SK-N-SH (cell line): ENCODE results near the gene SLC34A3. TPM values are rescaled to one million over a fixed set of nuclear protein-coding genes. Genes with fewer than 3 reads are reported as not detected.

ENCODE experiments used
- CTCF ChIA-PET: fragments of 300-600, 350-600 bp; formaldehyde crosslinking; extraction: SDS; loops from one replicate; lab custom pipeline; 2021; lab: Yijun Ruan, JAX
- POLR2A ChIA-PET: fragments of 350-600 bp; sonication (Branson Sonifier 250); formaldehyde crosslinking; extraction: SDS; loops from one replicate; lab custom pipeline; 2020; ENCODE audit warnings: antibody characterized with exemption, inconsistent platforms; lab: Yijun Ruan, JAX
- DNase-seq: peaks from one replicate; pipeline ENCODE4 v3.0.0; 2012
- H2AFZ ChIP-seq: fragments of 200-600 bp; sonication (generic); 2 replicates; pipeline ENCODE4 v1.8.1; 2016; ENCODE audit warnings: antibody characterized with exemption, mild to moderate bottlenecking, low read depth
- H3F3A ChIP-seq: fragments of 200-600 bp; sonication (generic); replicated peaks from 2 replicates; pipeline ENCODE3; 2016; ENCODE audit warnings: antibody characterized with exemption, mild to moderate bottlenecking; ENCODE audit not compliant: insufficient read depth
- H3K27ac ChIP-seq, 2 experiments: fragments of 200-500 bp in 1 of 2; fragments of 200-600 bp in 1 of 2; sonication (Bioruptor generic) in 1 of 2; sonication (generic), shearing (Covaris generic) in 1 of 2; 2 replicates each; pipeline versions ENCODE4 v1.5.1 to v1.6.1; 2014 to 2016; ENCODE audit warnings: low read depth in 2 of 2, inconsistent platforms in 1 of 2, low read length in 1 of 2, mild to moderate bottlenecking in 1 of 2, mixed read lengths in 1 of 2
- H3K27me3 ChIP-seq: fragments of 200-600 bp; sonication (generic), shearing (Covaris generic); 2 replicates; pipeline ENCODE4 v1.6.1; 2016; ENCODE audit warnings: mixed run types; ENCODE audit not compliant: insufficient read depth
- H3K36me3 ChIP-seq, 2 experiments: fragments of 200-500 bp in 1 of 2; fragments of 200-600 bp in 1 of 2; sonication (Bioruptor generic) in 1 of 2; sonication (generic) in 1 of 2; replicated peaks in 1 of 2; 2 replicates each; pipeline versions ENCODE3 to v1.5.1; 2014 to 2016; ENCODE audit warnings: low read length in 1 of 2, mild to moderate bottlenecking in 1 of 2; ENCODE audit not compliant: insufficient read depth in 2 of 2, control insufficient read depth in 1 of 2
- H3K4me1 ChIP-seq, 2 experiments: fragments of 200-500 bp in 1 of 2; fragments of 200-600 bp in 1 of 2; sonication (Bioruptor generic) in 1 of 2; sonication (generic), shearing (Covaris generic) in 1 of 2; 2 replicates each; pipeline versions ENCODE4 v1.5.1 to v1.6.1; 2014 to 2016; ENCODE audit warnings: low read depth in 1 of 2, low read length in 1 of 2, mixed run types in 1 of 2; ENCODE audit not compliant: insufficient read depth in 2 of 2, control insufficient read depth in 1 of 2
- H3K4me2 ChIP-seq: fragments of 200-600 bp; sonication (generic), shearing (Covaris generic); 2 replicates; pipeline ENCODE4 v1.6.1; 2017; ENCODE audit warnings: mixed run types
- H3K4me3 ChIP-seq, 2 experiments: fragments of 200-500 bp in 1 of 2; fragments of 200-600 bp in 1 of 2; sonication (Bioruptor generic) in 1 of 2; sonication (generic), shearing (Covaris generic) in 1 of 2; 2 replicates each; pipeline versions ENCODE4 v1.5.1 to v1.8.1; 2014 to 2016; ENCODE audit warnings: low read depth in 2 of 2, inconsistent platforms in 1 of 2, low read length in 1 of 2, mild to moderate bottlenecking in 1 of 2, mixed read lengths in 1 of 2, moderate library complexity in 1 of 2
- H3K79me2 ChIP-seq: fragments of 200-600 bp; sonication (generic); 2 replicates; pipeline ENCODE4 v1.8.1; 2017; ENCODE audit warnings: mild to moderate bottlenecking; ENCODE audit not compliant: insufficient read depth
- H3K9ac ChIP-seq: fragments of 200-600 bp; sonication (generic); 2 replicates; pipeline ENCODE4 v1.6.1; 2017; ENCODE audit warnings: mixed run types
- H3K9me2 ChIP-seq: fragments of 200-600 bp; sonication (generic); 2 replicates; pipeline ENCODE4 v1.6.1; 2017; ENCODE audit warnings: mixed run types
- H3K9me3 ChIP-seq: fragments of 200-600 bp; sonication (generic); 2 replicates; pipeline ENCODE4 v1.6.1; 2017; ENCODE audit warnings: mixed run types, mild to moderate bottlenecking, moderate library complexity
- H4K20me1 ChIP-seq: fragments of 200-600 bp; sonication (generic); 2 replicates; pipeline ENCODE4 v1.6.1; 2017; ENCODE audit warnings: mild to moderate bottlenecking, mixed run types; ENCODE audit not compliant: insufficient read depth
- ELF1 ChIP-seq: IDR thresholded peaks from 2 replicates; pipeline ENCODE4 v1.4.0; 2012
- EP300 ChIP-seq, 2 experiments: IDR thresholded peaks; 2 replicates each; pipeline versions ENCODE4 v1.4.0 to v1.6.1; 2012; ENCODE audit warnings: borderline replicate concordance in 1 of 2, low read depth in 1 of 2, low read length in 1 of 2
- EZH2phosphoT487 ChIP-seq: fragments of 200-600 bp; sonication (generic); IDR thresholded peaks from 2 replicates; pipeline ENCODE4 v1.6.1; 2017; ENCODE audit warnings: low read depth, mixed run types, mild to moderate bottlenecking, antibody characterized with exemption, moderate library complexity, borderline replicate concordance
- FOXJ3 ChIP-seq: sonication (generic); formaldehyde crosslinking; IDR thresholded peaks from 2 replicates; pipeline ENCODE4 v1.5.1; 2020; ENCODE audit warnings: mild to moderate bottlenecking, missing genetic modification reagents
- GABPA ChIP-seq: IDR thresholded peaks from 2 replicates; pipeline ENCODE4 v1.4.0; 2012; ENCODE audit warnings: low read depth, mild to moderate bottlenecking
- GATA2 ChIP-seq: sonication (generic); formaldehyde crosslinking; IDR thresholded peaks from 2 replicates; pipeline ENCODE4 v1.5.0; 2020; ENCODE audit warnings: mild to moderate bottlenecking, missing genetic modification reagents
- MEF2A ChIP-seq: IDR thresholded peaks from 2 replicates; pipeline ENCODE4 v1.4.0; 2012; ENCODE audit warnings: low read depth, borderline replicate concordance
- MXI1 ChIP-seq: IDR thresholded peaks from 2 replicates; pipeline ENCODE4 v1.6.1; 2012; ENCODE audit warnings: mild to moderate bottlenecking, low read depth, low read length, improper control_type of control experiment
- NFIC ChIP-seq: IDR thresholded peaks from 2 replicates; pipeline ENCODE4 v1.4.0; 2012; ENCODE audit warnings: borderline replicate concordance
- RAD21 ChIP-seq: IDR thresholded peaks from 2 replicates; pipeline ENCODE4 v1.6.1; 2012; ENCODE audit warnings: mild to moderate bottlenecking, low read length
- RFX5 ChIP-seq: IDR thresholded peaks from 2 replicates; pipeline ENCODE4 v1.6.1; 2012; ENCODE audit warnings: mild to moderate bottlenecking, improper control_type of control experiment, low read length
- RXRA ChIP-seq: IDR thresholded peaks from 2 replicates; pipeline ENCODE4 v1.4.0; 2012; ENCODE audit warnings: low read depth, mild to moderate bottlenecking, borderline replicate concordance
- YY1 ChIP-seq: IDR thresholded peaks from 2 replicates; pipeline ENCODE4 v1.4.0; 2012; ENCODE audit warnings: low read depth, mild to moderate bottlenecking
- WGBS: methylation state at CpG from one replicate; pipeline ENCODE4 v1.1.6; 2017; ENCODE audit warnings: low lambda C conversion rate; 5-methylcytosine and 5-hydroxymethylcytosine counted together
- polyA plus RNA-seq, 3 experiments: library from polyadenylated mRNA; depleted of rRNA; stranded (reverse); fragments of >200 nt; gene quantifications; 2 replicates each; pipeline ENCODE4 v1.2.3, GENCODE V29; 2012
- TF ChIP-seq, protein P1 (sequence below): fragments of 150-350 bp; IDR thresholded peaks from 2 replicates; pipeline ENCODE4 v1.6.1; 2017; ENCODE audit warnings: antibody characterized with exemption, low read length, low read depth, borderline replicate concordance
- TF ChIP-seq, protein P2 (sequence below): IDR thresholded peaks from 2 replicates; pipeline ENCODE4 v1.6.1; 2012; ENCODE audit warnings: mild to moderate bottlenecking, low read depth, low read length, moderate library complexity
- TF ChIP-seq, protein P3 (sequence below): IDR thresholded peaks from 2 replicates; pipeline ENCODE4 v1.4.0; 2012; ENCODE audit warnings: low read depth, borderline replicate concordance
- TF ChIP-seq, protein P4 (sequence below): fragments of 200-600 bp; sonication (generic); IDR thresholded peaks from 2 replicates; pipeline ENCODE4 v1.6.1; 2017; ENCODE audit warnings: antibody characterized with exemption, mild to moderate bottlenecking, moderate library complexity
- TF ChIP-seq, protein P5 (sequence below): IDR thresholded peaks from 2 replicates; pipeline ENCODE4; 2012
- TF ChIP-seq, protein P6 (sequence below): IDR thresholded peaks from 2 replicates; pipeline ENCODE4 v1.4.0; 2012; ENCODE audit warnings: low read depth, borderline replicate concordance

SLC34A3 gene
- polyA plus RNA-seq, 1 of the 3 experiments (the other 2 are of a cell fraction) = not detected

DNA sequence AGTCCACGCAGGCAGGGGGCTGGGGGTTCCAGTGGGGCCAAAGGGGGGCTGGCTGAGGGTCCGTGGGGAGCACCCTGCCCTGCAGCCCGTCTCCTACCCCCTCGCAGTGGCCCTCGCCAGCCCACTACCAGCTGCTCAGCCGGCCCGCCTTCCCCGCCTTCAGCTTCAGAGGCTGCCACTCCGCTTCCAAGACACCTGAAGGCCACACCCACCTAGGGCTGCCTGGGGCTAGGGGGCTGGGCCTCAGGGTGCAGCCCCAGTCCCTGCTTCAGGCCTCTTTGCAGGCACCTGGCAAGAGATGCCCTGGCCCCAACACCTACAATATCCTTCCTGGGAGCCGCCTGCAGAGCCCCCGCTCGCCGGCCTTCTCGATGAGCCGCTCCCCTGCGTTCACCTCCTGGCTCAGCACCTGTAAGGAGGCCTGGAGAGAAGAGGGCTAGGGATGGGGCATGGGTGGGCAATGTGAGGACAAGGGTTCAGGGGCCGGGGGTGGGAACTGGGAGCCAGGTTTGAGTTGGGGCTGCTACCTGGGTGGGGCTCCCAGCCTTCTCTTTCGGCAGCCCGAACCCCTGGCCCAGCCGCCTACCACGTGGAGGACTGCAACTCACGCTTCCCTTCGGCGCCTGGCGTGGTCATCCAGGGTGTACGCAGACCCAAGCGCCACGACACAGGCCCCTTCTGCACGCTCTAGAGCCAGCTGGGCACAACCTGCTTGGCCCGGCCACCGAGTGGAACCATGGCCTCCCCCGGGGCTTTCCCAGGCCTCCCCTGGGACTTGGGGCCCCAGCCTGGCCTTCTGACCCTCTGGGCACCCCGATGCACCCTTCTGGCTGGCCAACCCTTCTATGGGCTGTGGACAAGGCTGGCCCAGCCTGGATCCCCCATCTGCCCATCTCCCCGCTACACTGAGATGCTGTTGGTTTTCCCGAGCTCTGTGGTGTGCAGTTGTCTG, 22.1 kb downstream of the SLC34A3 start:
- H3K79me2 ChIP-seq = peaks cover 25% of the 10 kb centered on the region
- TF ChIP-seq, protein P1, sequence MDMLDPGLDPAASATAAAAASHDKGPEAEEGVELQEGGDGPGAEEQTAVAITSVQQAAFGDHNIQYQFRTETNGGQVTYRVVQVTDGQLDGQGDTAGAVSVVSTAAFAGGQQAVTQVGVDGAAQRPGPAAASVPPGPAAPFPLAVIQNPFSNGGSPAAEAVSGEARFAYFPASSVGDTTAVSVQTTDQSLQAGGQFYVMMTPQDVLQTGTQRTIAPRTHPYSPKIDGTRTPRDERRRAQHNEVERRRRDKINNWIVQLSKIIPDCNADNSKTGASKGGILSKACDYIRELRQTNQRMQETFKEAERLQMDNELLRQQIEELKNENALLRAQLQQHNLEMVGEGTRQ = no peak
- TF ChIP-seq YY1 (no peak), NFIC (no peak), EP300 (IDR thresholded peaks at IDR 0.05; ENCODE audit: borderline replicate concordance in 1 of 2, low read depth in 1 of 2, low read length in 1 of 2) (no peak), EZH2phosphoT487 (no peak), GABPA (no peak), RFX5 (no peak), MXI1 (no peak), FOXJ3 (CRISPR knock-in tag) (no peak), MEF2A (no peak), RAD21 (no peak), GATA2 (CRISPR knock-in tag) (no peak), ELF1 (no peak), RXRA (no peak)
- TF ChIP-seq, protein P2, sequence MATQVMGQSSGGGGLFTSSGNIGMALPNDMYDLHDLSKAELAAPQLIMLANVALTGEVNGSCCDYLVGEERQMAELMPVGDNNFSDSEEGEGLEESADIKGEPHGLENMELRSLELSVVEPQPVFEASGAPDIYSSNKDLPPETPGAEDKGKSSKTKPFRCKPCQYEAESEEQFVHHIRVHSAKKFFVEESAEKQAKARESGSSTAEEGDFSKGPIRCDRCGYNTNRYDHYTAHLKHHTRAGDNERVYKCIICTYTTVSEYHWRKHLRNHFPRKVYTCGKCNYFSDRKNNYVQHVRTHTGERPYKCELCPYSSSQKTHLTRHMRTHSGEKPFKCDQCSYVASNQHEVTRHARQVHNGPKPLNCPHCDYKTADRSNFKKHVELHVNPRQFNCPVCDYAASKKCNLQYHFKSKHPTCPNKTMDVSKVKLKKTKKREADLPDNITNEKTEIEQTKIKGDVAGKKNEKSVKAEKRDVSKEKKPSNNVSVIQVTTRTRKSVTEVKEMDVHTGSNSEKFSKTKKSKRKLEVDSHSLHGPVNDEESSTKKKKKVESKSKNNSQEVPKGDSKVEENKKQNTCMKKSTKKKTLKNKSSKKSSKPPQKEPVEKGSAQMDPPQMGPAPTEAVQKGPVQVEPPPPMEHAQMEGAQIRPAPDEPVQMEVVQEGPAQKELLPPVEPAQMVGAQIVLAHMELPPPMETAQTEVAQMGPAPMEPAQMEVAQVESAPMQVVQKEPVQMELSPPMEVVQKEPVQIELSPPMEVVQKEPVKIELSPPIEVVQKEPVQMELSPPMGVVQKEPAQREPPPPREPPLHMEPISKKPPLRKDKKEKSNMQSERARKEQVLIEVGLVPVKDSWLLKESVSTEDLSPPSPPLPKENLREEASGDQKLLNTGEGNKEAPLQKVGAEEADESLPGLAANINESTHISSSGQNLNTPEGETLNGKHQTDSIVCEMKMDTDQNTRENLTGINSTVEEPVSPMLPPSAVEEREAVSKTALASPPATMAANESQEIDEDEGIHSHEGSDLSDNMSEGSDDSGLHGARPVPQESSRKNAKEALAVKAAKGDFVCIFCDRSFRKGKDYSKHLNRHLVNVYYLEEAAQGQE = no peak
- TF ChIP-seq, protein P3, sequence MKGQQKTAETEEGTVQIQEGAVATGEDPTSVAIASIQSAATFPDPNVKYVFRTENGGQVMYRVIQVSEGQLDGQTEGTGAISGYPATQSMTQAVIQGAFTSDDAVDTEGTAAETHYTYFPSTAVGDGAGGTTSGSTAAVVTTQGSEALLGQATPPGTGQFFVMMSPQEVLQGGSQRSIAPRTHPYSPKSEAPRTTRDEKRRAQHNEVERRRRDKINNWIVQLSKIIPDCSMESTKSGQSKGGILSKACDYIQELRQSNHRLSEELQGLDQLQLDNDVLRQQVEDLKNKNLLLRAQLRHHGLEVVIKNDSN = no peak
- TF ChIP-seq, protein P4, sequence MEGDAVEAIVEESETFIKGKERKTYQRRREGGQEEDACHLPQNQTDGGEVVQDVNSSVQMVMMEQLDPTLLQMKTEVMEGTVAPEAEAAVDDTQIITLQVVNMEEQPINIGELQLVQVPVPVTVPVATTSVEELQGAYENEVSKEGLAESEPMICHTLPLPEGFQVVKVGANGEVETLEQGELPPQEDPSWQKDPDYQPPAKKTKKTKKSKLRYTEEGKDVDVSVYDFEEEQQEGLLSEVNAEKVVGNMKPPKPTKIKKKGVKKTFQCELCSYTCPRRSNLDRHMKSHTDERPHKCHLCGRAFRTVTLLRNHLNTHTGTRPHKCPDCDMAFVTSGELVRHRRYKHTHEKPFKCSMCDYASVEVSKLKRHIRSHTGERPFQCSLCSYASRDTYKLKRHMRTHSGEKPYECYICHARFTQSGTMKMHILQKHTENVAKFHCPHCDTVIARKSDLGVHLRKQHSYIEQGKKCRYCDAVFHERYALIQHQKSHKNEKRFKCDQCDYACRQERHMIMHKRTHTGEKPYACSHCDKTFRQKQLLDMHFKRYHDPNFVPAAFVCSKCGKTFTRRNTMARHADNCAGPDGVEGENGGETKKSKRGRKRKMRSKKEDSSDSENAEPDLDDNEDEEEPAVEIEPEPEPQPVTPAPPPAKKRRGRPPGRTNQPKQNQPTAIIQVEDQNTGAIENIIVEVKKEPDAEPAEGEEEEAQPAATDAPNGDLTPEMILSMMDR = no peak
- TF ChIP-seq, protein P5, sequence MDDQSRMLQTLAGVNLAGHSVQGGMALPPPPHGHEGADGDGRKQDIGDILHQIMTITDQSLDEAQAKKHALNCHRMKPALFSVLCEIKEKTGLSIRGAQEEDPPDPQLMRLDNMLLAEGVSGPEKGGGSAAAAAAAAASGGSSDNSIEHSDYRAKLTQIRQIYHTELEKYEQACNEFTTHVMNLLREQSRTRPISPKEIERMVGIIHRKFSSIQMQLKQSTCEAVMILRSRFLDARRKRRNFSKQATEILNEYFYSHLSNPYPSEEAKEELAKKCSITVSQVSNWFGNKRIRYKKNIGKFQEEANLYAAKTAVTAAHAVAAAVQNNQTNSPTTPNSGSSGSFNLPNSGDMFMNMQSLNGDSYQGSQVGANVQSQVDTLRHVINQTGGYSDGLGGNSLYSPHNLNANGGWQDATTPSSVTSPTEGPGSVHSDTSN = no peak
- TF ChIP-seq, protein P6, sequence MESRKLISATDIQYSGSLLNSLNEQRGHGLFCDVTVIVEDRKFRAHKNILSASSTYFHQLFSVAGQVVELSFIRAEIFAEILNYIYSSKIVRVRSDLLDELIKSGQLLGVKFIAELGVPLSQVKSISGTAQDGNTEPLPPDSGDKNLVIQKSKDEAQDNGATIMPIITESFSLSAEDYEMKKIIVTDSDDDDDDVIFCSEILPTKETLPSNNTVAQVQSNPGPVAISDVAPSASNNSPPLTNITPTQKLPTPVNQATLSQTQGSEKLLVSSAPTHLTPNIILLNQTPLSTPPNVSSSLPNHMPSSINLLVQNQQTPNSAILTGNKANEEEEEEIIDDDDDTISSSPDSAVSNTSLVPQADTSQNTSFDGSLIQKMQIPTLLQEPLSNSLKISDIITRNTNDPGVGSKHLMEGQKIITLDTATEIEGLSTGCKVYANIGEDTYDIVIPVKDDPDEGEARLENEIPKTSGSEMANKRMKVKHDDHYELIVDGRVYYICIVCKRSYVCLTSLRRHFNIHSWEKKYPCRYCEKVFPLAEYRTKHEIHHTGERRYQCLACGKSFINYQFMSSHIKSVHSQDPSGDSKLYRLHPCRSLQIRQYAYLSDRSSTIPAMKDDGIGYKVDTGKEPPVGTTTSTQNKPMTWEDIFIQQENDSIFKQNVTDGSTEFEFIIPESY = no peak
- TF ChIP-seq, all 33 proteins: peak for 0
- peaks cover 0 to 7% of the 10 kb centered on the region in 2 experiments for H3K36me3 ChIP-seq
- ChIA-PET POLR2A (interaction anchor here (0.9 to 6.6 kb wide), 3 partner anchors 8 to 16 kb away, joined by 3 to 83 read pairs (median 3); partner anchors contain the start of gene TUBB4B), CTCF (interaction anchor here (0.8 to 8.2 kb wide), 6 partner anchors 12 to 326 kb away, joined by 3 to 38 read pairs (median 5); partner anchors contain the start of genes DPH7, RNF224 and TUBB4B)
- H2AFZ ChIP-seq = no peak overlapping the region
- peaks cover 12% of the 10 kb centered on the region; the same call in 1 of the 2 replicates for H4K20me1 ChIP-seq
- no peaks in the 10 kb centered on the region for H3F3A ChIP-seq
- no peaks in the 10 kb centered on the region for H3K9me2 ChIP-seq
- DNase-seq = no peak
- H3K9me3 ChIP-seq = no peaks in the 10 kb centered on the region
- H3K27ac ChIP-seq = no peak overlapping the region
- 96% methylated on average over 30 of the region's 35 CpGs for WGBS
- no peak overlapping the region for H3K9ac ChIP-seq
- H3K4me1 ChIP-seq = peaks cover 0 to 26% of the 10 kb centered on the region in 2 experiments; a peak in 1 of 4 replicates
- H3K4me3 ChIP-seq = no peak overlapping the region
- H3K4me2 ChIP-seq = no peak overlapping the region
- no peaks in the 10 kb centered on the region for H3K27me3 ChIP-seq
